HG02678 (cell line): ENCODE data around the gene INTU.

Experiments
- ATAC-seq: cut with Tn5 transposase; IDR thresholded peaks from one replicate; pipeline ENCODE4 v1.9.1; 2021; ENCODE audit warnings: mild to moderate bottlenecking, moderate library complexity; ENCODE audit not compliant: unreplicated experiment

Gene INTU

GRCh38 chr4:127737295-127737694 lies 104.5 kb downstream of the INTU start:
- ATAC-seq, result no peak

- no peak for ATAC-seq
Observed at GRCh38 chr4:127741247-127741646, 108.5 kb downstream of the INTU start.

DNA sequence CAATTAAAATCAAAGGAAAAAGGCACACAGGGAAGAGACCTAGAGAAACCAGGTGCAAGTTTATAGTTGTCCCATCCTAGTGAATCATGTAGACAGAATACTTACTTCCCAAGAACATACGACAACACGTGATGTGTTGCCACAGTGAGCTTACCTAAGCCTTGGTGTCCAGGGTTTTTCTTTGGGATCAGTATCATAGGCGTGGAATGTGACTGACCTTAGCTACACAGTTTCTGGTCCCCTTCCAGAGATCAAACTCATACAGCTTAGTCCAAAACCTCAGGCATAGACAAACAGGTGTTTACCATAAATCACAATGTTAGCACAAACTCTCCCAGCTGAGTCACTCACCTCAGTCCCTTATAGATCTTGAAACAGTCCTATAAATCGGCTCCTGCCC lies 115.1 kb downstream of the INTU start:
- ATAC-seq, result no peak

DNA sequence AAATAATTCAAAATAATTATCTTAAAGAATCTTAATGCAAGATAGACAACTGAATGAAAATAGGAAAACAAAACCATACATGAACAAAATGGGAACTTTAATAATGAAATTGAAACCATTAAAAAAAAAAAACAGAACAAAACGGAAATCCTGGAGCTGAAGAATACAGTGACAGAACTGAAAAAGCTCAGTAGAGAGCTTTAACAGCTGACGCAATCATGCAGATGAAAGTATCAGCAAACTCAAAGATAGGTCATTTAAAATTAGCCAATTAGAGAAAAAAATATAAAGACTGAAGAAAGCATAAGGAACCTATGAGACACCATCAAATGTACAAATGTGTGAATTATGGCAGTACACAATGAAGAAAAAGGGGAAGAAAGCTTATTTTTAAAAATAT lies 116.2 kb downstream of the INTU start:
- no peak for ATAC-seq

- ATAC-seq, result no peak
Observed at GRCh38 chr4:127756906-127757305, 124.1 kb downstream of the INTU start.

GRCh38 chr4:127759228-127759820 lies 126.6 kb downstream of the INTU start:
- peak; percentile 81 for ATAC-seq

- no peak for ATAC-seq
Observed at GRCh38 chr4:127759893-127760292, 127.1 kb downstream of the INTU start.

DNA sequence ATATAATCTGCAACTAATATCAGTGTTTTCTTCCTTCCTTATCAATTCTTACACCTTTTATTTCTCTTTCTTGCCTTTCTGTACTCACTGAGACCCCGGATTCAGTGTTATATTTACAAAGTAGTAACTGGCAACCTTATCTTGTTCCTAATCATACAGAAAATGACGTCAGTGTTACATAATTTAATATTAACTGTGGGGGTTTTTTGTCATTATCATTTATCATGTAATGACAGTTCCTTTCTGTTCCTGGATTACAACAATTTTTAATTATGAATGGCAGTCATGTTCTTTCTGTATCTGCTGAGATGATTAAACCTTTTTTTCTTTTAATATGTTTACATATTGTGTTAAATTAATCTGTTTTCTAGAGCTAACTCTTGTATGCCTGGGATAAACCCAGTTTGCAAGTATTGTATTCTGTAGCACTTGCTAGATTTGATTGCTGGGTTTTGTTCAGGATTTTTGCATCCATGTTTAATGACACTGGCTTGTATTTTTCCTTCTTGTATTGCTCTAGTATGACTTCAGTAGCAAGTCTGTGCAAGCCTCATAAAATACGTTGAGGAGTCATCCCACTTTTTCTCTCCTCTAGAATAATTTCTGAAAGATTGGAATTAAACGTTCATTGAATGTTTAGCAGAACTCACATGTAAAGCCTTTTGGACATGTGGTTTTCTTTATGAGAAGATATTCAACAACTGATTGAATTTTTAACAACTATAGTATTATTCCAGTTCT lies 138.9 kb downstream of the INTU start:
- no peak for ATAC-seq

DNA sequence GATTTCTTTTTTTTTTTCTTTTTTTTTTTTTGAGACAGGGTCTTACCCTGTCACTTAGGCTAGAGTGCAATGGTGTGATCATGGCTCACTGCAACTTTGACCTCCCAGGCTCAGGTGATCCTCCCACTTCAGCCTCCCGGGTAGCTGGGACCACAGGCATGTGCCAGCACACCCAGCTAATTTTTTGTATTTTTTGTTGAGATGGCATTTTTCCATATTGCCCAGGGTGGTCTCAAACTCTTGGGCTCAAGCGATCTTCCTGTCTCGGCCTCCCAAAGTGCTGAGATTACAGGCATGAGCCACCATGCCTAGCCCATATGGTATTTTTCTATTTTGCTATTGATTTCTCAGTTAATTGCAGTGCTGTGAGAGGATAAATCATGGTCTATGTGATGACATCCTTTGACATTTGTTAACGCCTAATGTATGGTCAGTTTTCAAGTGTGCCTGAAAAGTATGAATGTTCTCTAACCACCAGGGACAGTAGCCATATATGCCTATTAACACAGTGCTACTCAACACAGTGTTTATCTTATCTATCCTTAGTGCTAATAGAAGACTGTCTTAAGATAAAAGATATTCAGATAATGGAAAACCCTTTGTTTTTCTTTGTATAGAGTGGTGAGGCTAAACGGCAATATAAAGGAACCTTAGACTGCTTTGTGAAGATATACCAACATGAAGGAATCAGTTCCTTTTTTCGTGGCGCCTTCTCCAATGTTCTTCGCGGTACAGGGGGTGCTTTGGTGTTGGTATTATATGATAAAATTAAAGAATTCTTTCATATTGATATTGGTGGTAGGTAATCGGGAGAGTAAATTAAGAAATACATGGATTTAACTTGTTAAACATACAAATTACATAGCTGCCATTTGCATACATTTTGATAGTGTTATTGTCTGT lies 140.3 kb downstream of the INTU start:
- no peak for ATAC-seq

DNA sequence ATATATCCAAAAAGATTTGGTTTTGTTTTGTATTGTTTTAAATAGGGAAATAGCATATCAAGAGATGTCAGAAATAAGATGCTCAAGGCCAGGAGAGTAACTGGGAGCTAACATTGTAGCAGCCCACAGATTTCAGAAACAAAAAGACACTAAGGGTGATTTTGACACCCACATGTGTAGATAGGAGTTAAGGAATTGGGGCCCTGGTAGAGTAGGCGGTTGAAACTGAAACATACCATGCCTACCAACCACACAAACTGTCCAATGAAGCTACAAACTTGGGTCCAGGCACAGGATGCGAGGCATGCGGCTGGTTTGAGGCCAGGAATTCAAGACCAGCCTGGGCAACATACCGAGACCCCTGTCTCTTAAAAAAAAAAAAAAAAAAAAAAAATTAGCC lies 143.1 kb downstream of the INTU start:
- ATAC-seq, result no peak
